Epithelial cell of esophagus (primary cell): ENCODE measurements around the gene SEPTIN12.

Experiments
- DNase-seq: peaks from one replicate; pipeline ENCODE4 v3.0.0; 2010; ENCODE audit warnings: low read depth
- H3K4me3 ChIP-seq: 2 replicates; pipeline ENCODE4 v1.5.1; 2011; ENCODE audit warnings: mild to moderate bottlenecking, low read length, control low read depth
- CTCF ChIP-seq: IDR thresholded peaks from 2 replicates; pipeline ENCODE4 v1.5.1; 2011; ENCODE audit warnings: low read depth, mild to moderate bottlenecking, low read length, control low read depth, inconsistent platforms; ENCODE audit not compliant: insufficient read depth; ENCODE audit errors: missing control alignments

The SEPTIN12 gene

GRCh38 chr16:4795828-4796572 is 7.9 kb upstream of the SEPTIN12 start:
- DNase-seq, result no peak
- TF ChIP-seq CTCF, result no peak
- H3K4me3 ChIP-seq, result peak overlapping the region; percentile 11

- no peak for TF ChIP-seq CTCF
- peak within 1 kb of the TSS; percentile 11 for H3K4me3 ChIP-seq
- no peak for DNase-seq
Measured at GRCh38 chr16:4795181-4795827, 7.2 kb upstream of the SEPTIN12 start, which contains the start of gene SMIM22. TSS of gene SMIM22 (plus strand) at chr16:4795369. CDS start at chr16:4795735, 366 bp downstream.

GRCh38 chr16:4792951-4793513 is 4.9 kb upstream of the SEPTIN12 start:
- no peak for DNase-seq

GRCh38 chr16:4790871-4791270 is 2.7 kb upstream of the SEPTIN12 start:
- DNase-seq, result no peak
- no peak overlapping the region for H3K4me3 ChIP-seq
- TF ChIP-seq CTCF, result no peak

More at GRCh38 chr16:4792951-4793513, 4.9 kb upstream of the SEPTIN12 start:
- TF ChIP-seq CTCF, result no peak
- no peak overlapping the region for H3K4me3 ChIP-seq

GRCh38 chr16:4790261-4790660 is 2.1 kb upstream of the SEPTIN12 start:
- no peak for TF ChIP-seq CTCF
- DNase-seq, result no peak
- H3K4me3 ChIP-seq, result no peak overlapping the region

GRCh38 chr16:4788910-4789309 is 765 bp upstream of the SEPTIN12 start:
- no peak for TF ChIP-seq CTCF
- H3K4me3 ChIP-seq, result no peak overlapping the region
- no peak for DNase-seq

- no peak for TF ChIP-seq CTCF
- H3K4me3 ChIP-seq, result no peak overlapping the region
- DNase-seq, result no peak
Measured at GRCh38 chr16:4788489-4788889, 344 bp upstream of the SEPTIN12 start.
